Erythroblast (primary cell): ENCODE data around the gene TRIM54.

Experiments
- GATA1 ChIP-seq: IDR thresholded peaks from 2 replicates; pipeline ENCODE4 v1.6.1; 2011; ENCODE audit warnings: low read depth, mild to moderate bottlenecking, control low read depth, low read length, moderate library complexity
- POLR2A ChIP-seq: IDR thresholded peaks from 2 replicates; pipeline ENCODE4 v1.6.1; 2011; ENCODE audit warnings: mild to moderate bottlenecking, low read length

DNA sequence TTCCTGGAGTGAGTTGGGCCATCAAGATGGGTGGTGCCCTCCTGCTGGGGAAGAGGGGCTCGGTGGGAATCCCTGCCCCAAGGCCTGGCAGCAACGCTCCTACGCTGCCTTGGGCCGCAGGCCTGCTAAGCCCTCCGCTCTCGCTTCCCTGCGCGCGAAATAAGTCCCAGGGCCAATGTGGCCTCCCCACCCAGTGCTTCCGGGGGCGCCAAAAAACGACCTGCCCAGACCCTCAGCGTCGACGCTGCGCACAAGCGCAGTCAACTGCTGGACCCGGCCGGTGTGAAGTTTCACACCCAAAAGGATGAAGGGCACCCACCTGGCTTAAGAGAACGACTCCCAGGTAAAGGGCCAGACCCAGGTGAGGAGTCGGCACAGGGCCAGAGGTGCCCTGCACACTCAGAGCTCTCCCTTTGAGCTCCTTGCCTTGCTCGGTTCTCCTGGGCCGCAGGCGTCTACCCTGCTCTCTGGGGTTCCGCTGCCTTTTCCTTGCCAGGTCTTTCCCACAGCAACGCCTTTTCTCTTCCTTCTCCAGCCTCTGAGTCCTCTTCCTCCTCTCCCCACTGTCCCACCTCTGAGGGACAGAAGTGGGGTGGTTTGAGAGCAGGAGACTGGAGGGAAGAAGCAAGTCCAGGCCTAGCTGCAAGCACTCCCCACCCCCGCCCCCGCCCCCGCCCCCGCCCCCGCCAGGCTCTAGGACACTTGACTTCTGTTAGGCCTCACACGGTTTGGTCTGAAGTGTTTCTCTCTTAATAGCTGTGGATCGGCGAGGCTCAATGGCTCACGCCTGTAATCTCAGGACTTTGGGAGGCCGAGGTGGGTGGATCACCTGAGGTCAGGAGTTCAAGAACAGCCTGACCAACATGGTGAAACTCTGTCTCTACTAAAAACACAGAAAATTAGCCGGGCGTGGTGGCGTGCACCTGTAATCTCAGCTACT is 6.7 kb upstream of the TRIM54 start, which contains the start of gene DNAJC5G:
- TF ChIP-seq POLR2A: no peak
- TF ChIP-seq GATA1: no peak
